ENCODE measurements around the gene METTL21A.

METTL21A gene

GRCh38 chr2:207619764-207620203 is 5.4 kb downstream of the METTL21A start:
- peaks cover 0 to 9% (median 0%) of the 10 kb centered on the region in 3 donors for H3K36me3 ChIP-seq
- H3K27me3 ChIP-seq, result no peaks in the 10 kb centered on the region
- no peak for DNase-seq
- H3K27ac ChIP-seq, result no peak overlapping the region
- TF ChIP-seq, protein P1, sequence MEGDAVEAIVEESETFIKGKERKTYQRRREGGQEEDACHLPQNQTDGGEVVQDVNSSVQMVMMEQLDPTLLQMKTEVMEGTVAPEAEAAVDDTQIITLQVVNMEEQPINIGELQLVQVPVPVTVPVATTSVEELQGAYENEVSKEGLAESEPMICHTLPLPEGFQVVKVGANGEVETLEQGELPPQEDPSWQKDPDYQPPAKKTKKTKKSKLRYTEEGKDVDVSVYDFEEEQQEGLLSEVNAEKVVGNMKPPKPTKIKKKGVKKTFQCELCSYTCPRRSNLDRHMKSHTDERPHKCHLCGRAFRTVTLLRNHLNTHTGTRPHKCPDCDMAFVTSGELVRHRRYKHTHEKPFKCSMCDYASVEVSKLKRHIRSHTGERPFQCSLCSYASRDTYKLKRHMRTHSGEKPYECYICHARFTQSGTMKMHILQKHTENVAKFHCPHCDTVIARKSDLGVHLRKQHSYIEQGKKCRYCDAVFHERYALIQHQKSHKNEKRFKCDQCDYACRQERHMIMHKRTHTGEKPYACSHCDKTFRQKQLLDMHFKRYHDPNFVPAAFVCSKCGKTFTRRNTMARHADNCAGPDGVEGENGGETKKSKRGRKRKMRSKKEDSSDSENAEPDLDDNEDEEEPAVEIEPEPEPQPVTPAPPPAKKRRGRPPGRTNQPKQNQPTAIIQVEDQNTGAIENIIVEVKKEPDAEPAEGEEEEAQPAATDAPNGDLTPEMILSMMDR (IDR thresholded peaks at IDR 0.05), result no peak
- intact Hi-C loops (cut with DNase I; ENCODE audit: low total_unique reads), result loop anchor here (10.0 kb wide), 2 partner anchors 95 to 645 kb away; partner anchors contain the start of genes CCNYL1 and PIKFYVE
- H3K4me3 ChIP-seq, result no peak overlapping the region
- H3K9me3 ChIP-seq, result no peaks in the 10 kb centered on the region
- H3K4me1 ChIP-seq, result peaks cover 0 to 22% (median 3%) of the 10 kb centered on the region in 4 donors

DNA sequence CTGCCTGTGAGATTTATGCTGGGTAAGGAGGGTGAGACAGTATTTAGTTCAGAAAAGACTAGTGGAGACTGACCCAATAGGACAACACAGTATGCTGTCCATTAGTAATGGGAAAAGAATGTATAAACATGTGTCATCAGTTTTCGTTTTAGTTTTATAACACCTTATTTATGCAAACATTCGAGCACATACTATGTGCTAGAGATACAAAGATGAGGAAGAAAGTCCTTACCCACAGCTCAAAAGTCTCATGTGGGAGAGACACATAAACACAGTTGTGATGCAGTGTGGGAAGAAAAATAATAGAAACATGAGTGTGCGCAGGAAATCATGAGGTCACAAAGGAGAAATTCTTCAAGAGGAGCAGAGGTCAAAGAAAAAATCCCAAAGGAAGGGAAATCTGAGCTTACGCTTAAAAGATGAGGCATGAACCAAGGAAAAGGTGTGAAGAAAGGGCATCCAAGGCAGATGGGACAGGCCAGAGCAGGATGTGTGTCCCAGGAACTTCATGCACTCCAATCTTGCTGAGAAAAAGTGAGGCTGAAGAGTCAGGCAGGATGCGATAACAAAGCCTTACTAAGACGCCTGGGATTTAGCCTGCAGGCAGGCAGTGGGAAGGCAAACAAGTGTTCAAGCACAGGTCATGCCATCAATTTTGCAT is 8.1 kb downstream of the METTL21A start:
- no peak for DNase-seq
- intact Hi-C loops (cut with DNase I; ENCODE audit: low total_unique reads), result no loop called here
- TF ChIP-seq, protein P1 (IDR thresholded peaks at IDR 0.05), result no peak
- Histone ChIP-seq H3K27me3 (no peaks in the 10 kb centered on the region), H3K36me3 (peaks cover 0 to 11% (median 0%) of the 10 kb centered on the region in 3 donors), H3K4me1 (peaks cover 0 to under 1% (median 0%) of the 10 kb centered on the region in 4 donors), H3K9me3 (no peaks in the 10 kb centered on the region), H3K27ac (no peak overlapping the region), H3K4me3 (no peak overlapping the region)

GRCh38 chr2:207616185-207616584 is 9.0 kb downstream of the METTL21A start:
- Histone ChIP-seq H3K27me3 (no peaks in the 10 kb centered on the region), H3K4me3 (no peak overlapping the region), H3K9me3 (no peaks in the 10 kb centered on the region), H3K4me1 (no peaks in the 10 kb centered on the region), H3K36me3 (peaks cover 0 to 11% (median 0%) of the 10 kb centered on the region in 3 donors), H3K27ac (no peak overlapping the region)
- intact Hi-C loops (cut with DNase I; ENCODE audit: low total_unique reads), result no loop called here
- TF ChIP-seq, protein P1 (IDR thresholded peaks at IDR 0.05), result no peak
- no peak for DNase-seq

- H3K36me3 ChIP-seq, result peaks cover 0 to 11% (median 0%) of the 10 kb centered on the region in 3 donors
- TF ChIP-seq, protein P1 (IDR thresholded peaks at IDR 0.05), result no peak
- intact Hi-C loops (cut with DNase I; ENCODE audit: low total_unique reads), result no loop called here
- H3K4me3 ChIP-seq, result no peak overlapping the region
- no peaks in the 10 kb centered on the region for H3K4me1 ChIP-seq
- H3K27me3 ChIP-seq, result no peaks in the 10 kb centered on the region
- no peak overlapping the region for H3K27ac ChIP-seq
- DNase-seq, result no peak
- H3K9me3 ChIP-seq, result no peaks in the 10 kb centered on the region
These were observed 10.4 kb downstream of the METTL21A start for GRCh38 chr2:207614824-207615223.

- Histone ChIP-seq H3K9me3 (no peaks in the 10 kb centered on the region), H3K4me1 (no peaks in the 10 kb centered on the region), H3K27ac (no peak overlapping the region), H3K27me3 (no peaks in the 10 kb centered on the region), H3K36me3 (peaks cover 0 to 7% (median 0%) of the 10 kb centered on the region in 3 donors), H3K4me3 (no peak overlapping the region)
- TF ChIP-seq, protein P1 (IDR thresholded peaks at IDR 0.05), result no peak
- DNase-seq, result no peak
- intact Hi-C loops (cut with DNase I; ENCODE audit: low total_unique reads), result no loop called here
These were observed 12.5 kb downstream of the METTL21A start for GRCh38 chr2:207612714-207613113.

All from tibial artery (tissue), 4 donors.